GM12878 (cell line): ENCODE data around the gene DIP2C. TPM values are rescaled to one million over a fixed set of nuclear protein-coding genes. Genes with fewer than 3 reads are reported as not detected.

ENCODE experiments used
- ATAC-seq: fragments of 200-7000 bp; cut with Tn5 transposase; 3 replicates; pipeline ENCODE4 v1.9.1; 2020; ENCODE audit warnings: mild to moderate bottlenecking, moderate library complexity
- BruUV-seq: library from RNA; stranded (reverse); fragments of 400-500 nt; replicated peaks from 2 replicates; lab custom pipeline; 2021; lab: Mats Ljungman, UMichigan
- CTCF ChIA-PET: fragments of 300-600 bp; sonication (Branson Sonifier 250); formaldehyde crosslinking; extraction: SDS; loops from one replicate; lab custom pipeline; 2021; ENCODE audit warnings: inconsistent platforms; lab: Yijun Ruan, JAX
- POLR2A ChIA-PET: fragments of 350-600 bp; formaldehyde crosslinking; extraction: SDS; loops from one replicate; lab custom pipeline; 2021; ENCODE audit warnings: inconsistent platforms; lab: Charles Lee
- RAD21 ChIA-PET: fragments of 300-600 bp; sonication (Branson Sonifier 250); formaldehyde crosslinking; loops from one replicate; lab custom pipeline; 2023; ENCODE audit warnings: antibody characterized with exemption; ENCODE audit not compliant: unreplicated experiment; lab: Charles Lee
- SMC1A ChIA-PET: fragments of 300-600 bp; sonication (Branson Sonifier 250); formaldehyde crosslinking; loops from one replicate; lab custom pipeline; 2023; ENCODE audit not compliant: unreplicated experiment, uncharacterized antibody; lab: Charles Lee
- DNase-seq: peaks from one replicate; pipeline ENCODE4 v3.0.0-alpha.2; 2011; ENCODE audit warnings: low read depth, low spot score
- FAIRE-seq: peaks from 3 replicates; lab custom pipeline; 2011; peaks lifted over from hg19 to GRCh38; lab: Jason Lieb, UNC
- H2AFZ ChIP-seq: 2 replicates; pipeline ENCODE4 v1.6.0; 2011; ENCODE audit warnings: low read depth, low read length, control low read depth; ENCODE audit not compliant: control insufficient read depth
- H3K27ac ChIP-seq: 2 replicates; pipeline ENCODE4 v1.5.1; 2011; ENCODE audit warnings: control low read depth; ENCODE audit not compliant: control insufficient read depth, insufficient read depth
- H3K27me3 ChIP-seq, 2 experiments: replicated peaks in 1 of 2; 2 replicates each; pipeline versions ENCODE4 v1.6.0 to v1.6.1; 2011; ENCODE audit warnings: low read length in 1 of 2; ENCODE audit not compliant: control insufficient read depth in 2 of 2, insufficient read depth in 2 of 2
- H3K36me3 ChIP-seq, 2 experiments: 2 replicates each; pipeline ENCODE4 v1.5.1; 2011; ENCODE audit warnings: low read length in 1 of 2; ENCODE audit not compliant: control insufficient read depth in 2 of 2, insufficient read depth in 2 of 2
- H3K4me1 ChIP-seq: 2 replicates; pipeline ENCODE4 v1.6.1; 2011; ENCODE audit warnings: mild to moderate bottlenecking, low read length, moderate library complexity, mixed read lengths; ENCODE audit not compliant: control insufficient read depth, insufficient read depth
- H3K4me2 ChIP-seq: 2 replicates; pipeline ENCODE4 v1.6.0; 2011; ENCODE audit warnings: control low read depth; ENCODE audit not compliant: control insufficient read depth, insufficient read depth
- H3K4me3 ChIP-seq: fragments of 200-600 bp; sonication (generic); 2 replicates; pipeline ENCODE4 v1.5.1; 2016
- H3K79me2 ChIP-seq: 2 replicates; pipeline ENCODE4 v1.6.0; 2011; ENCODE audit warnings: low read length; ENCODE audit not compliant: control insufficient read depth, insufficient read depth
- H3K9ac ChIP-seq: 2 replicates; pipeline ENCODE4 v1.8.0; 2011; ENCODE audit warnings: low read length, control low read depth, mixed read lengths; ENCODE audit not compliant: control insufficient read depth, insufficient read depth
- H3K9me3 ChIP-seq: replicated peaks from 3 replicates; pipeline ENCODE4 v1.5.1; 2011; ENCODE audit warnings: mild to moderate bottlenecking, low read length; ENCODE audit not compliant: control insufficient read depth, insufficient read depth
- H4K20me1 ChIP-seq: 2 replicates; pipeline ENCODE4 v1.6.0; 2011; ENCODE audit not compliant: control insufficient read depth, insufficient read depth
- CEBPB ChIP-seq, 2 experiments: fragments of 150-350 bp in 1 of 2; IDR thresholded peaks; 2 replicates each; pipeline ENCODE4 v1.6.1; 2012 to 2014; ENCODE audit warnings: low read depth in 2 of 2, low read length in 2 of 2, borderline replicate concordance in 1 of 2, inconsistent platforms in 1 of 2
- CEBPZ ChIP-seq: fragments of 150-350 bp; IDR thresholded peaks from 2 replicates; pipeline ENCODE4 v1.6.1; 2016; ENCODE audit warnings: low read depth, low read length
- CHD2 ChIP-seq: IDR thresholded peaks from 2 replicates; pipeline ENCODE4 v1.6.1; 2011; ENCODE audit warnings: low read depth, low read length, improper control_type of control experiment, borderline replicate concordance
- MLLT1 ChIP-seq: fragments of 450-650 bp; IDR thresholded peaks from 2 replicates; pipeline ENCODE4 v1.6.1; 2016; ENCODE audit warnings: mild to moderate bottlenecking
- POU2F2 ChIP-seq: IDR thresholded peaks from 3 replicates; pipeline ENCODE4 v1.6.1; 2011; ENCODE audit warnings: low read depth, mild to moderate bottlenecking, low read length, borderline replicate concordance
- RAD51 ChIP-seq: fragments of 450-650 bp; IDR thresholded peaks from 2 replicates; pipeline ENCODE4 v1.6.1; 2016; ENCODE audit warnings: moderate library complexity, mild to moderate bottlenecking, inconsistent platforms
- SMAD1 ChIP-seq: fragments of 450-650 bp; IDR thresholded peaks from 2 replicates; pipeline ENCODE4 v1.6.1; 2018; ENCODE audit warnings: mild to moderate bottlenecking, low read depth; ENCODE audit not compliant: partially characterized antibody
- SMAD5 ChIP-seq: IDR thresholded peaks from 2 replicates; pipeline ENCODE4 v1.6.1; 2016; ENCODE audit warnings: antibody characterized with exemption, low read depth
- USF2 ChIP-seq: IDR thresholded peaks from 2 replicates; pipeline ENCODE4 v1.6.1; 2011; ENCODE audit warnings: low read depth, low read length, improper control_type of control experiment, borderline replicate concordance
- WGBS: methylation state at CpG from one replicate; pipeline ENCODE4 v1.1.6; 2016; ENCODE audit warnings: low lambda C conversion rate; ENCODE audit not compliant: insufficient replicate concordance, insufficient coverage; ENCODE audit errors: missing lambda C conversion rate; 5-methylcytosine and 5-hydroxymethylcytosine counted together
- in situ Hi-C: fragments of 300-500 bp; cut with MboI; formaldehyde crosslinking; loops from 9 replicates; pipeline ENCODE4 v1.14.3; 2018; ENCODE audit warnings: mixed read lengths
- intact Hi-C: fragments of 100-400 bp; cut with micrococcal nuclease; formaldehyde crosslinking; loops from one replicate; pipeline ENCODE4 v1.14.2; 2022; ENCODE audit not compliant: unreplicated experiment
- polyA plus RNA-seq, 11 experiments: library from polyadenylated mRNA; depleted of rRNA in 4 of 11; unstranded in 6 of 11; stranded (reverse) in 5 of 11; fragments of >200 nt; fragmentation: Nextera tagmentation in 4 of 11; fragmentation: Illumina TruSeq in 1 of 11; extraction: Ambion mirVana in 4 of 11; extraction: Trizol in 1 of 11; gene quantifications; 1 replicate in 1 of 11; 2 replicates in 10 of 11; pipeline versions ENCODE4 v1.2.1 to v1.2.3, GENCODE V29; 2011 to 2016; ENCODE audit warnings: inconsistent platforms in 2 of 11, missing spikeins in 2 of 11, low read depth in 1 of 11
- total RNA-seq, 4 experiments: library from RNA; depleted of rRNA in 3 of 4; stranded (reverse); fragments of >200 nt in 3 of 4; fragmentation: Illumina TruSeq in 1 of 4; extraction: Trizol in 1 of 4; gene quantifications; 2 replicates each; pipeline versions ENCODE4 v1.2.1 to v1.2.3, GENCODE V29; 2013 to 2021

DIP2C gene
- total and polyA plus RNA-seq, 10 of the 15 experiments (the other 5 are each of a cell fraction or from before 2014, with no cell fraction given), result 0.01 to 0.10 (median 0.06) TPM

GRCh38 chr10:478471-479245 is 210.8 kb downstream of the DIP2C start (continued):
- TF ChIP-seq CEBPZ, result no peak
- TF ChIP-seq SMAD1, result no peak

- ATAC-seq (no peak), DNase-seq (no peak), FAIRE-seq (no peak)
- H3K4me1 ChIP-seq, result no peaks in the 10 kb centered on the region
- ChIA-PET RAD21 (no interaction called here), POLR2A (no interaction called here), CTCF (no interaction called here), SMC1A (no interaction called here)
- H4K20me1 ChIP-seq, result no peaks in the 10 kb centered on the region
- H3K9me3 ChIP-seq, result no peaks in the 10 kb centered on the region
- H3K9ac ChIP-seq, result no peak overlapping the region
- H3K4me2 ChIP-seq, result no peak overlapping the region
- no peaks in the 10 kb centered on the region for H3K79me2 ChIP-seq
- no peaks in the 10 kb centered on the region for H3K36me3 ChIP-seq
- intact Hi-C loops (no loop called here), in situ Hi-C loops (no loop called here)
- H3K27ac ChIP-seq, result no peak overlapping the region
- whole genome bisulfite sequencing, result 48% methylated on average over 3 of the region's 3 CpGs
- H3K27me3 ChIP-seq, result no peaks in the 10 kb centered on the region
- H2AFZ ChIP-seq, result no peak overlapping the region
- H3K4me3 ChIP-seq, result no peak overlapping the region
- no TSS peak for BruUV-seq
- TF ChIP-seq POU2F2 (no peak), USF2 (no peak), SMAD5 (no peak), CEBPZ (no peak), CEBPB (IDR thresholded peaks at IDR 0.05; ENCODE audit: borderline replicate concordance in 1 of 2, low read depth in 2 of 2, low read length in 2 of 2) (no peak), MLLT1 (no peak), CHD2 (no peak), RAD51 (no peak)
Measured at GRCh38 chr10:477620-478019, 211.8 kb downstream of the DIP2C start.
